H1 (cell line): ENCODE results near the gene PBX3. TPM values are rescaled to one million over a fixed set of nuclear protein-coding genes. Genes with fewer than 3 reads are reported as not detected.

ENCODE experiments used
- ASH2L ChIP-seq: fragments of 200-600, 300-600 bp; sonication (generic); IDR thresholded peaks from one replicate; pipeline ENCODE4 v1.7.1; 2017; ENCODE audit warnings: low read length
- ATF2 ChIP-seq: IDR thresholded peaks from 2 replicates; pipeline ENCODE4 v1.6.1; 2012; ENCODE audit warnings: low read length, inconsistent platforms
- BACH1 ChIP-seq: IDR thresholded peaks from 2 replicates; pipeline ENCODE4 v1.6.1; 2012; ENCODE audit warnings: low read length, improper control_type of control experiment
- BCL11A ChIP-seq, 2 experiments: IDR thresholded peaks; one replicate each; pipeline ENCODE4 v1.6.1; 2011; ENCODE audit warnings: low read depth in 2 of 2, low read length in 2 of 2, mild to moderate bottlenecking in 2 of 2
- CHD2 ChIP-seq: IDR thresholded peaks from 2 replicates; pipeline ENCODE4 v1.6.1; 2012; ENCODE audit warnings: low read length, improper control_type of control experiment
- CREB1 ChIP-seq: IDR thresholded peaks from 2 replicates; pipeline ENCODE4 v1.6.1; 2012; ENCODE audit warnings: inconsistent platforms
- EGR1 ChIP-seq: IDR thresholded peaks from 2 replicates; pipeline ENCODE4 v1.6.1; 2011; ENCODE audit warnings: low read depth, low read length, borderline replicate concordance
- EP300 ChIP-seq, 2 experiments: IDR thresholded peaks; 1 replicate in 1 of 2; 2 replicates in 1 of 2; pipeline ENCODE4 v1.6.1; 2011 to 2012; ENCODE audit warnings: low read depth in 2 of 2, low read length in 2 of 2, mild to moderate bottlenecking in 2 of 2, borderline replicate concordance in 1 of 2, inconsistent platforms in 1 of 2, moderate library complexity in 1 of 2
- GTF2F1 ChIP-seq: IDR thresholded peaks from 2 replicates; pipeline ENCODE4 v1.6.1; 2012; ENCODE audit warnings: low read depth, low read length, improper control_type of control experiment, borderline replicate concordance
- PHF8 ChIP-seq: fragments of 200-600 bp; sonication (generic); conservative IDR thresholded peaks from 2 replicates; pipeline ENCODE4 v1.7.1; 2012; ENCODE audit warnings: low read depth, mild to moderate bottlenecking, inconsistent platforms, low read length, moderate library complexity
- POLR2A ChIP-seq, 2 experiments: IDR thresholded peaks; 1 replicate in 1 of 2; 2 replicates in 1 of 2; pipeline ENCODE4 v1.6.1; 2011; ENCODE audit warnings: low read depth in 2 of 2, low read length in 2 of 2, mild to moderate bottlenecking in 2 of 2; ENCODE audit errors: control extremely low read depth in 1 of 2
- POLR2AphosphoS5 ChIP-seq: IDR thresholded peaks from 2 replicates; pipeline ENCODE4 v1.6.1; 2011; ENCODE audit warnings: low read depth, low read length
- RAD21 ChIP-seq, 2 experiments: IDR thresholded peaks in 1 of 2; conservative IDR thresholded peaks in 1 of 2; 2 replicates each; pipeline ENCODE4 v1.6.1; 2011; ENCODE audit warnings: low read depth in 2 of 2, low read length in 2 of 2, improper control_type of control experiment in 1 of 2, inconsistent platforms in 1 of 2, mild to moderate bottlenecking in 1 of 2, moderate library complexity in 1 of 2
- RBBP5 ChIP-seq: IDR thresholded peaks from 2 replicates; pipeline ENCODE4 v1.7.1; 2012; ENCODE audit warnings: low read depth, mild to moderate bottlenecking, inconsistent platforms, low read length, moderate library complexity, borderline replicate concordance
- RXRA ChIP-seq: IDR thresholded peaks from 2 replicates; pipeline ENCODE4 v1.6.1; 2011; ENCODE audit warnings: low read depth, mild to moderate bottlenecking, low read length, moderate library complexity; ENCODE audit not compliant: insufficient read depth
- SAP30 ChIP-seq: fragments of 300-600 bp; sonication (generic); IDR thresholded peaks from 2 replicates; pipeline ENCODE4 v1.7.1; 2012; ENCODE audit warnings: low read length, moderate library complexity, mild to moderate bottlenecking, inconsistent platforms; ENCODE audit not compliant: insufficient read depth, insufficient replicate concordance
- SIX5 ChIP-seq: IDR thresholded peaks from 2 replicates; pipeline ENCODE4 v1.6.1; 2011; ENCODE audit warnings: mild to moderate bottlenecking, low read depth, low read length
- YY1 ChIP-seq: IDR thresholded peaks from 2 replicates; pipeline ENCODE4 v1.6.1; 2011; ENCODE audit warnings: low read depth, mild to moderate bottlenecking, low read length
- polyA plus RNA-seq, 7 experiments: library from polyadenylated mRNA; depleted of rRNA in 3 of 7; stranded (reverse) in 5 of 7; unstranded in 2 of 7; fragments of >200 nt in 5 of 7; fragments of 200-250 nt in 2 of 7; gene quantifications; 1 replicate in 5 of 7; 2 replicates in 1 of 7; 4 replicates in 1 of 7; pipeline versions ENCODE4 v1.2.1 to v1.2.3, GENCODE V29; 2011 to 2013; ENCODE audit warnings: missing spikeins in 2 of 7, mixed read lengths in 2 of 7
- total RNA-seq: library from RNA; stranded (reverse); fragmentation: NEBNext Ultra II Directional; extraction: Animal tissue kit (Norgen Biotek cat#: 25700); gene quantifications from 2 replicates; pipeline ENCODE4 v1.2.1, GENCODE V29; 2021
- TF ChIP-seq, protein P1 (sequence below): IDR thresholded peaks from 2 replicates; pipeline ENCODE4 v1.6.1; 2011; ENCODE audit warnings: low read depth, mild to moderate bottlenecking, low read length; ENCODE audit not compliant: insufficient read depth

Gene PBX3
- total and polyA plus RNA-seq, 2 of the 8 experiments (the other 6 are each of a cell fraction or from before 2014, with no cell fraction given) = 22.7 to 44.3 TPM

DNA sequence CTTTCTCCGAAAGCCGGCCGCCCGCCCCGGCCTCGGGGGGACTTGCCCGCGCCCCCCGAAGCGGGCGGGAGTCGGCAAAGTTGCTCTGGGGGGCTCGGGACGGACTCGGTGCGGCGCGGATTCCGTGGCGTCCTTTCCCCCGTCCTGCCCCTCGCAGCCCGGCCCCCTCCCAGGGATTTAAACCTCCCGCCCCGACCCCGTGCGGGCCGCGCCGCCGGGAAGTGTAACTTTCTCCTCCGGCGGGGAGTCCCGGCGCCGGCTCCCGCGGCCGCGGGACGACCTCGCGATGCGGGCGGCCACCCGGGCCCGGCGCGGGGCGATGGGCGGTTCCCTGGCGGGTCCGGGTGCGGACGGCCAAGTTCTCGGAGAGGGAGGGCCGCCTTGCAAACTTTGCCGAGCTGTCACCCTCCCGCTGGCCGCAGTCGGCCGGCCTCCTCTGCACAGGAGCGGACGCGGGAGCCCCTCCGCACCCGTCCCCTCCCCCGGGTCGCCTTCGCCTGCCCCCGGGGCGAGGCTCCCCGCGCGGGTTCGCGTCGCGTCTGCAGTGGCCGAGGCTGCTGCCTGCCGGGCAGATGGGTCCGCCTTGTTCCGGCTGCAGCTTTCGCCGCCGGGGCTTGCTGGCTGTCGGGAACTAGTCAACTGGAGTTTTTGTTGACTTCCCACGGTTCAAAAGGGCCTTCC lies 732 bp downstream of the PBX3 start (continued):
- TF ChIP-seq RAD21 (IDR thresholded peaks at IDR 0.05 in 1 of 2, conservative IDR thresholded peaks at IDR 0.05 in 1 of 2; ENCODE audit: low read depth in 2 of 2, low read length in 2 of 2) (no peak), EP300 (IDR thresholded peaks at IDR 0.05; ENCODE audit: borderline replicate concordance in 1 of 2, low read depth in 2 of 2, low read length in 2 of 2) (no peak), EGR1 (no peak), ASH2L (peak; percentile 41), CREB1 (no peak), BCL11A (IDR thresholded peaks at IDR 0.05; ENCODE audit: low read depth in 2 of 2, low read length in 2 of 2) (no peak), POLR2A (IDR thresholded peaks at IDR 0.05; ENCODE audit: control extremely low read depth in 1 of 2, low read depth in 2 of 2, low read length in 2 of 2) (peak in 1 of 2 experiments; percentile 35; a peak in 1 of 3 replicates), PHF8 (peak; percentile 45; the same call in 1 of the 2 replicates), ATF2 (no peak), GTF2F1 (no peak), YY1 (no peak), POLR2AphosphoS5 (no peak), RBBP5 (no peak), CHD2 (no peak), BACH1 (no peak), SIX5 (no peak), RXRA (no peak), SAP30 (no peak)
- TF ChIP-seq, protein P1, sequence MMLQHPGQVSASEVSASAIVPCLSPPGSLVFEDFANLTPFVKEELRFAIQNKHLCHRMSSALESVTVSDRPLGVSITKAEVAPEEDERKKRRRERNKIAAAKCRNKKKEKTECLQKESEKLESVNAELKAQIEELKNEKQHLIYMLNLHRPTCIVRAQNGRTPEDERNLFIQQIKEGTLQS = no peak
